ENCODE data around the gene KCNJ16. TPM values are rescaled to one million over a fixed set of nuclear protein-coding genes. Genes with fewer than 3 reads are reported as not detected.

The KCNJ16 gene
- polyA plus RNA-seq, 2 of the 4 experiments (the other 2 are of a cell fraction) = 0.87 to 1.6 TPM

DNA sequence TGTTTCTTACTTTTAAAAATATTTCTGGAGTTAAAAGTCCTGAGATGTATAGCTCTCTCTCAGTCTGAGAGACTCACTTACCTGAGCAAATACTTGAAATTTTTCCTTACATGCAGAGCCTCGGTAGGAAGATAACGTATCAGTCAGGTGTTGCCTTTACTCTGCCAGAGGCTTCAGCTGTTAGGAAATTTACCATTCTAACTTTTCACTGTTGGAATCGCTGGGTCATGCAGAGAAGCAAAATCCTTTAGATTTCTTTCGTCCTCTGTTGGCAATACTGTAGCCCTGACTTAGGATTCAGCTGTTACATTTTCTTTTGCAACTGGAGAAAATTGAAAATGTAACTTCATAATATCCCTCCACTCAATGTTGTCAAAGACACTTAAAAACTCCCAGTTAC lies 20.0 kb upstream of the KCNJ16 start:
- 81% methylated on average over 4 of the region's 4 CpGs for WGBS (ENCODE audit: missing lambda C conversion rate)
- no peak overlapping the region for H3K4me3 ChIP-seq
- 0 out of 3 replicates have a peak, but pooled peaks cover 4% of the 10 kb centered on the region for H3K4me1 ChIP-seq
- POLR2A ChIA-PET = interaction anchor here (0.5 kb wide), 1 partner anchor 8 kb away, joined by 3 read pairs; no protein-coding TSS in a partner anchor
- H3K27ac ChIP-seq = no peak overlapping the region
- H3K4me2 ChIP-seq = no peak overlapping the region
- no peak for FAIRE-seq
- CTCF ChIA-PET = interaction anchor here (0.8 kb wide), 1 partner anchor 20 kb away, joined by 3 read pairs; the partner anchor contains the start of gene KCNJ16
- no peaks in the 10 kb centered on the region for H3K9me3 ChIP-seq
- no peak for ATAC-seq
- no peak for DNase-seq (ENCODE audit: low read depth in 1 of 2, low spot score in 1 of 2)
- TF ChIP-seq EHF (CRISPR knock-in tag; IDR thresholded peaks at IDR 0.05) = no peak
- TF ChIP-seq, protein P1, sequence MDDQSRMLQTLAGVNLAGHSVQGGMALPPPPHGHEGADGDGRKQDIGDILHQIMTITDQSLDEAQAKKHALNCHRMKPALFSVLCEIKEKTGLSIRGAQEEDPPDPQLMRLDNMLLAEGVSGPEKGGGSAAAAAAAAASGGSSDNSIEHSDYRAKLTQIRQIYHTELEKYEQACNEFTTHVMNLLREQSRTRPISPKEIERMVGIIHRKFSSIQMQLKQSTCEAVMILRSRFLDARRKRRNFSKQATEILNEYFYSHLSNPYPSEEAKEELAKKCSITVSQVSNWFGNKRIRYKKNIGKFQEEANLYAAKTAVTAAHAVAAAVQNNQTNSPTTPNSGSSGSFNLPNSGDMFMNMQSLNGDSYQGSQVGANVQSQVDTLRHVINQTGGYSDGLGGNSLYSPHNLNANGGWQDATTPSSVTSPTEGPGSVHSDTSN (IDR thresholded peaks at IDR 0.05) = no peak

DNA sequence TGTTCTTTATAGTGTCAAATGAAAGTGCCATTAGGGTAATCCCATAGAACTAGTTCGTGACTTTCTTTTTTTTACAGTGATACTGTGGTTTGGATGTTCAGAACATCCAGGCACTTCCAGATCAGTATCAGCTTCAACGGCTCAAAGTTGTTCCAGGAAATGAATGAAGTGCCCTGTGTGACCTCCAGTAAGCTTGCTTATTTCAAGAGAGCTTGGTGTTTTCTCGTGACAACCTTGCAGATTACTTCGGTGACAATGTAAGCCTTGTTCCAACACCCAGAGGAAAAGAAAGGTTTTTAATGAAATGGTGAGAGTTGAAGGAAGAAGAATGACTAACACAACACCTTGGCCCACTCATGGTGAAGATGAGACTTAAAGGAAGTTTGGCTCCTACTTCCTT lies 16.0 kb upstream of the KCNJ16 start:
- Histone ChIP-seq H3K4me2 (no peak overlapping the region), H3K27ac (no peak overlapping the region), H3K9me3 (no peaks in the 10 kb centered on the region), H3K4me1 (no peaks in the 10 kb centered on the region), H3K4me3 (no peak overlapping the region)
- no peak for DNase-seq (ENCODE audit: low read depth in 1 of 2, low spot score in 1 of 2)
- ChIA-PET POLR2A (no interaction called here), CTCF (no interaction called here)
- 57% methylated on average over 4 of the region's 4 CpGs for whole genome bisulfite sequencing (ENCODE audit: missing lambda C conversion rate)
- TF ChIP-seq BHLHE40 (IDR thresholded peaks at IDR 0.05; ENCODE audit: low read depth, low read length) (no peak), POLR2AphosphoS2 (conservative IDR thresholded peaks at IDR 0.05; ENCODE audit: low read length) (no peak), ZNF302 (CRISPR knock-in tag; IDR thresholded peaks at IDR 0.05) (no peak), NPAS2 (CRISPR knock-in tag; IDR thresholded peaks at IDR 0.05; ENCODE audit: borderline replicate concordance) (no peak), NFE2L2 (conservative IDR thresholded peaks at IDR 0.05; ENCODE audit: low read length) (no peak), KDM1A (IDR thresholded peaks at IDR 0.05; ENCODE audit: low read depth) (no peak), ESRRA (IDR thresholded peaks at IDR 0.05; ENCODE audit: borderline replicate concordance, low read length) (no peak), FOXS1 (CRISPR knock-in tag; IDR thresholded peaks at IDR 0.05) (no peak)
- no peak for FAIRE-seq
- no peak for ATAC-seq

GRCh38 chr17:70059649-70060048 lies 15.4 kb upstream of the KCNJ16 start:
- Histone ChIP-seq H3K4me1 (no peaks in the 10 kb centered on the region), H3K4me3 (no peak overlapping the region), H3K9me3 (no peaks in the 10 kb centered on the region), H3K4me2 (no peak overlapping the region), H3K27ac (no peak overlapping the region)
- TF ChIP-seq POLR2A (IDR thresholded peaks at IDR 0.05; ENCODE audit: low read length) = no peak
- TF ChIP-seq, protein P2, sequence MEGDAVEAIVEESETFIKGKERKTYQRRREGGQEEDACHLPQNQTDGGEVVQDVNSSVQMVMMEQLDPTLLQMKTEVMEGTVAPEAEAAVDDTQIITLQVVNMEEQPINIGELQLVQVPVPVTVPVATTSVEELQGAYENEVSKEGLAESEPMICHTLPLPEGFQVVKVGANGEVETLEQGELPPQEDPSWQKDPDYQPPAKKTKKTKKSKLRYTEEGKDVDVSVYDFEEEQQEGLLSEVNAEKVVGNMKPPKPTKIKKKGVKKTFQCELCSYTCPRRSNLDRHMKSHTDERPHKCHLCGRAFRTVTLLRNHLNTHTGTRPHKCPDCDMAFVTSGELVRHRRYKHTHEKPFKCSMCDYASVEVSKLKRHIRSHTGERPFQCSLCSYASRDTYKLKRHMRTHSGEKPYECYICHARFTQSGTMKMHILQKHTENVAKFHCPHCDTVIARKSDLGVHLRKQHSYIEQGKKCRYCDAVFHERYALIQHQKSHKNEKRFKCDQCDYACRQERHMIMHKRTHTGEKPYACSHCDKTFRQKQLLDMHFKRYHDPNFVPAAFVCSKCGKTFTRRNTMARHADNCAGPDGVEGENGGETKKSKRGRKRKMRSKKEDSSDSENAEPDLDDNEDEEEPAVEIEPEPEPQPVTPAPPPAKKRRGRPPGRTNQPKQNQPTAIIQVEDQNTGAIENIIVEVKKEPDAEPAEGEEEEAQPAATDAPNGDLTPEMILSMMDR (IDR thresholded peaks at IDR 0.05) = no peak
- no peak for TF ChIP-seq RCOR1 (IDR thresholded peaks at IDR 0.05; ENCODE audit: low read depth, low read length)
- TF ChIP-seq, protein P3, sequence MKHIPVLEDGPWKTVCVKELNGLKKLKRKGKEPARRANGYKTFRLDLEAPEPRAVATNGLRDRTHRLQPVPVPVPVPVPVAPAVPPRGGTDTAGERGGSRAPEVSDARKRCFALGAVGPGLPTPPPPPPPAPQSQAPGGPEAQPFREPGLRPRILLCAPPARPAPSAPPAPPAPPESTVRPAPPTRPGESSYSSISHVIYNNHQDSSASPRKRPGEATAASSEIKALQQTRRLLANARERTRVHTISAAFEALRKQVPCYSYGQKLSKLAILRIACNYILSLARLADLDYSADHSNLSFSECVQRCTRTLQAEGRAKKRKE (CRISPR knock-in tag; IDR thresholded peaks at IDR 0.05; ENCODE audit: low read depth) = no peak
- TF ChIP-seq CBX8 (IDR thresholded peaks at IDR 0.05) = no peak
- no peak for TF ChIP-seq HDAC2 (IDR thresholded peaks at IDR 0.05)
- TF ChIP-seq, protein P4, sequence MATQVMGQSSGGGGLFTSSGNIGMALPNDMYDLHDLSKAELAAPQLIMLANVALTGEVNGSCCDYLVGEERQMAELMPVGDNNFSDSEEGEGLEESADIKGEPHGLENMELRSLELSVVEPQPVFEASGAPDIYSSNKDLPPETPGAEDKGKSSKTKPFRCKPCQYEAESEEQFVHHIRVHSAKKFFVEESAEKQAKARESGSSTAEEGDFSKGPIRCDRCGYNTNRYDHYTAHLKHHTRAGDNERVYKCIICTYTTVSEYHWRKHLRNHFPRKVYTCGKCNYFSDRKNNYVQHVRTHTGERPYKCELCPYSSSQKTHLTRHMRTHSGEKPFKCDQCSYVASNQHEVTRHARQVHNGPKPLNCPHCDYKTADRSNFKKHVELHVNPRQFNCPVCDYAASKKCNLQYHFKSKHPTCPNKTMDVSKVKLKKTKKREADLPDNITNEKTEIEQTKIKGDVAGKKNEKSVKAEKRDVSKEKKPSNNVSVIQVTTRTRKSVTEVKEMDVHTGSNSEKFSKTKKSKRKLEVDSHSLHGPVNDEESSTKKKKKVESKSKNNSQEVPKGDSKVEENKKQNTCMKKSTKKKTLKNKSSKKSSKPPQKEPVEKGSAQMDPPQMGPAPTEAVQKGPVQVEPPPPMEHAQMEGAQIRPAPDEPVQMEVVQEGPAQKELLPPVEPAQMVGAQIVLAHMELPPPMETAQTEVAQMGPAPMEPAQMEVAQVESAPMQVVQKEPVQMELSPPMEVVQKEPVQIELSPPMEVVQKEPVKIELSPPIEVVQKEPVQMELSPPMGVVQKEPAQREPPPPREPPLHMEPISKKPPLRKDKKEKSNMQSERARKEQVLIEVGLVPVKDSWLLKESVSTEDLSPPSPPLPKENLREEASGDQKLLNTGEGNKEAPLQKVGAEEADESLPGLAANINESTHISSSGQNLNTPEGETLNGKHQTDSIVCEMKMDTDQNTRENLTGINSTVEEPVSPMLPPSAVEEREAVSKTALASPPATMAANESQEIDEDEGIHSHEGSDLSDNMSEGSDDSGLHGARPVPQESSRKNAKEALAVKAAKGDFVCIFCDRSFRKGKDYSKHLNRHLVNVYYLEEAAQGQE (IDR thresholded peaks at IDR 0.05) = no peak
- TF ChIP-seq, protein P5, sequence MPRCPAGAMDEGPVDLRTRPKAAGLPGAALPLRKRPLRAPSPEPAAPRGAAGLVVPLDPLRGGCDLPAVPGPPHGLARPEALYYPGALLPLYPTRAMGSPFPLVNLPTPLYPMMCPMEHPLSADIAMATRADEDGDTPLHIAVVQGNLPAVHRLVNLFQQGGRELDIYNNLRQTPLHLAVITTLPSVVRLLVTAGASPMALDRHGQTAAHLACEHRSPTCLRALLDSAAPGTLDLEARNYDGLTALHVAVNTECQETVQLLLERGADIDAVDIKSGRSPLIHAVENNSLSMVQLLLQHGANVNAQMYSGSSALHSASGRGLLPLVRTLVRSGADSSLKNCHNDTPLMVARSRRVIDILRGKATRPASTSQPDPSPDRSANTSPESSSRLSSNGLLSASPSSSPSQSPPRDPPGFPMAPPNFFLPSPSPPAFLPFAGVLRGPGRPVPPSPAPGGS (IDR thresholded peaks at IDR 0.05) = no peak
- no peak for TF ChIP-seq HOXB5 (CRISPR knock-in tag; IDR thresholded peaks at IDR 0.05)
- TF ChIP-seq ESRRA (IDR thresholded peaks at IDR 0.05; ENCODE audit: borderline replicate concordance, low read length) = no peak
- TF ChIP-seq FOSL2 (IDR thresholded peaks at IDR 0.05) = no peak
- TF ChIP-seq FOSL2 (CRISPR knock-in tag; IDR thresholded peaks at IDR 0.05) = no peak
- TF ChIP-seq, protein P6, sequence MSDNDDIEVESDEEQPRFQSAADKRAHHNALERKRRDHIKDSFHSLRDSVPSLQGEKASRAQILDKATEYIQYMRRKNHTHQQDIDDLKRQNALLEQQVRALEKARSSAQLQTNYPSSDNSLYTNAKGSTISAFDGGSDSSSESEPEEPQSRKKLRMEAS (IDR thresholded peaks at IDR 0.05) = no peak
- TF ChIP-seq, protein P7, sequence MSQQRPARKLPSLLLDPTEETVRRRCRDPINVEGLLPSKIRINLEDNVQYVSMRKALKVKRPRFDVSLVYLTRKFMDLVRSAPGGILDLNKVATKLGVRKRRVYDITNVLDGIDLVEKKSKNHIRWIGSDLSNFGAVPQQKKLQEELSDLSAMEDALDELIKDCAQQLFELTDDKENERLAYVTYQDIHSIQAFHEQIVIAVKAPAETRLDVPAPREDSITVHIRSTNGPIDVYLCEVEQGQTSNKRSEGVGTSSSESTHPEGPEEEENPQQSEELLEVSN (IDR thresholded peaks at IDR 0.05; ENCODE audit: borderline replicate concordance, low read depth) = no peak
- no peak for TF ChIP-seq NPAS2 (CRISPR knock-in tag; IDR thresholded peaks at IDR 0.05; ENCODE audit: borderline replicate concordance)
- 71% methylated on average over 4 of the region's 4 CpGs for WGBS (ENCODE audit: missing lambda C conversion rate)
- FAIRE-seq (no peak), ATAC-seq (no peak), DNase-seq (ENCODE audit: low read depth in 1 of 2, low spot score in 1 of 2) (no peak)
- POLR2A ChIA-PET = no interaction called here
- CTCF ChIA-PET = interaction anchor here (1.4 kb wide), 1 partner anchor 452 kb away, joined by 3 read pairs; no protein-coding TSS in a partner anchor

Data from A549 (cell line).